Duodenal mucosa (tissue), 2 donors: ENCODE measurements around the gene RAE1.

Experiments used
- H3K27ac ChIP-seq: one replicate; pipeline ENCODE4 v1.7.0; 2013; ENCODE audit warnings: low read depth, low read length
- H3K27me3 ChIP-seq, 2 donors: one replicate each; pipeline ENCODE4 v1.7.0; 2013; ENCODE audit warnings: low read length in 2 of 2, control low read depth in 1 of 2; ENCODE audit not compliant: insufficient read depth in 2 of 2, control insufficient read depth in 1 of 2
- H3K36me3 ChIP-seq, 2 donors: one replicate each; pipeline ENCODE4 v1.7.0; 2013; ENCODE audit warnings: low read length in 2 of 2, control low read depth in 1 of 2; ENCODE audit not compliant: insufficient read depth in 2 of 2, control insufficient read depth in 1 of 2
- H3K4me1 ChIP-seq, 2 donors: one replicate each; pipeline ENCODE4 v1.7.0; 2013; ENCODE audit warnings: low read length in 2 of 2, control low read depth in 1 of 2; ENCODE audit not compliant: insufficient read depth in 2 of 2, control insufficient read depth in 1 of 2
- H3K4me3 ChIP-seq, 2 donors: one replicate each; pipeline ENCODE4 v1.7.0; 2013; ENCODE audit warnings: low read length in 2 of 2, low read depth in 1 of 2
- H3K9ac ChIP-seq, 2 donors: one replicate each; pipeline ENCODE4 v1.7.0; 2013; ENCODE audit warnings: low read length in 2 of 2, low read depth in 1 of 2
- H3K9me3 ChIP-seq, 2 donors: one replicate each; pipeline ENCODE4 v1.7.0; 2013; ENCODE audit warnings: low read length in 2 of 2, control low read depth in 1 of 2; ENCODE audit not compliant: control insufficient read depth in 1 of 2

Gene RAE1

DNA sequence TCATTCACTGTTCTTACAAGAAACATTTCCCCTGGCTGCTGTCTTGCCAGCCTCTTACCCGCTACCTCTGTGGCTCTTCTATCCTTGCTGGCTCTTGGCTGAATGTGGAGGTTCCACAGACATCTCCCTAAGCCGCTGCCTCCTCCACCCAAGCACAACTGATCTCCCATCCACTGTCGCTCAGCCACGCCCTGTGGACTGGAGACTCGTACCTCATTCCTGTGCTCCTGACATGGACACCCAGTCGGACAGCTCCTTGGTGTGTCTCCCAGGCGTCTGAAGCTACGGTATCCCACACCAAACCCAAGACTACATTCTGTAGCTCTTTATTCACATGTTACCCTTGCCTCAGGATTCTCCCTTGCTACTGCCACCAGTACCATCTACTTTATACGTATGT lies 19.3 kb downstream of the RAE1 start:
- H3K9me3 ChIP-seq = no peaks in the 10 kb centered on the region
- no peak overlapping the region for H3K4me3 ChIP-seq
- no peaks in the 10 kb centered on the region for H3K4me1 ChIP-seq
- no peaks in the 10 kb centered on the region for H3K27me3 ChIP-seq
- H3K9ac ChIP-seq = no peak overlapping the region
- peaks cover 61 to 97% of the 10 kb centered on the region in 2 donors for H3K36me3 ChIP-seq
- H3K27ac ChIP-seq = no peak overlapping the region

DNA sequence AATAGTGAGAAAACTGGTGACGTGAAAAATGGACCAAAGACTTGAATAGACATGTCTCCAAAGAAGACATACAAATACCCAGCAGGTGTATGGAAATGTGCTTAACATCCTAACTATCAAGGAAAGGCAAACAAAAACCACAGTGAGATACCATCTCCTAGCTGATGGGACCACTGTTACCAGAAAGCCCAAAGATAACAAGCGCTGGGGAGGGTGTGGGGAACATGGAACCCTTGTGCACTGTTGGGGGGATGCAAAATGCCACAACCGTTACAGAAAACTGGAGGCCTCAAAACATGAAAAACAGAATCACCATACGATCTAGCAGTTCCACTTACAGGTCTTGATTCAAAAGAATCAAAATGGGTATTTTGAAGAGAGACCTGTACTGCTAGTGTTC lies 20.3 kb downstream of the RAE1 start:
- Histone ChIP-seq H3K27ac (no peak overlapping the region), H3K4me1 (no peaks in the 10 kb centered on the region), H3K27me3 (no peaks in the 10 kb centered on the region), H3K4me3 (no peak overlapping the region), H3K9me3 (no peaks in the 10 kb centered on the region), H3K9ac (no peak overlapping the region), H3K36me3 (peaks cover 59 to 94% of the 10 kb centered on the region in 2 donors)

DNA sequence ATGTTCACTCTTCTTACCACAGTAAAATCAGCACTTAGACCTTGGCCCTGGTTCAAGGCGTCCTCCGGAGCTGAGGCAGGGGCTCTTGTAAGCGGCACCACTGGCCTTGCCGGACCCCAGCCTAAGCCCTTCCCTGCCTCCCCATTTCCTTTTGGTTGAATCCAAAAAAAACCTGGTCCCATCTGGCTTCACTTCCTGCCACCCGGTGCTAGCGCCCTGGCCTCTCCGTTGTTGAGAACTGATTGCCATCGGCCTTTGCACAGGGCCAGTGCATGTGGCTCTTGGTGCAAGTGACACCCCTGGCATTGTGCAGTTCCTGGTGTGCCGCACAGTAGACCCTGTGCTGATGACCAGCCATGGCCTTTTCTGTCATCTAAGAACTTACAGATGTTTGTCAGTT lies 21.1 kb downstream of the RAE1 start:
- Histone ChIP-seq H3K4me3 (no peak overlapping the region), H3K4me1 (no peaks in the 10 kb centered on the region), H3K27ac (no peak overlapping the region), H3K9ac (no peak overlapping the region), H3K27me3 (no peaks in the 10 kb centered on the region), H3K9me3 (no peaks in the 10 kb centered on the region), H3K36me3 (peaks cover 55 to 94% of the 10 kb centered on the region in 2 donors)

DNA sequence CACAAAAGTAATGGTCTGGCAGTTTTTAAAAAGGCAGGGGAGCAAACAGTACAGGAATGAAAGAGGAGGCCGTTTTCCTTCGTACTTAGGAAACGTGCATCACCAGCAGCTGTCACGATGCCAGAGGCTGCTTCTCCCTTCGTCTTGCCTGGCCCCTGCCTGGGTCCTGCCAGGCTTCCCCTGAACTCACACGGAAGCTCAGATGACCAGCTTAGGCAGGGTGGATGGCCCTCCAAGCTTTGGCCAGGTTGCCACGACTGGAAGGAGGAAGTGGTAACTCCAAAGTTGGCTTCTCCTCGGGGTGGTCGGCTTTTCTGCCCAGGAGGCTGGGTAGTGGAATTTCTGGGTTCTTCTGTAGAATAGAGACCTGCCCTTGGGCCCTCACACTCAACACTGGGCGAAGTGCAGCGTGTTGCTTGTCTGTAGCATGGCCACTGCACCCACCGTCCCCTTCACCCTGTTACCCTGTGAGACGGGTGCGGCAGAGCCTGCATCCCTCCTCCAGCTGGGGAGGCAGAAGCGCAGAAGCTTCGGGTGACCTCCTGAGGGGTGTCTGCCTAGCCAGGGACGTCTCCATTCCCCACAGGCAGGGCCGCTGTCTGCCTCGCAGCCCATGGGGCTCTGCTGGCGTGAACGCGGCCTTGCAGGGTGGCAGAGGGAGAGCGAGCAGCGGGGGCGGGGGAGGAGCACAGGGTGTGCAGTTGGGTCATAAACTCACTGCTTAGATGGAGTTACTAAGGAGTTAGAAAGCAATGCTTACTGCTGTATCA lies 21.7 kb downstream of the RAE1 start:
- Histone ChIP-seq H3K9me3 (no peaks in the 10 kb centered on the region), H3K4me1 (no peaks in the 10 kb centered on the region), H3K27me3 (no peaks in the 10 kb centered on the region), H3K36me3 (peaks cover 60 to 95% of the 10 kb centered on the region in 2 donors), H3K27ac (no peak overlapping the region), H3K9ac (no peak overlapping the region), H3K4me3 (no peak overlapping the region)

DNA sequence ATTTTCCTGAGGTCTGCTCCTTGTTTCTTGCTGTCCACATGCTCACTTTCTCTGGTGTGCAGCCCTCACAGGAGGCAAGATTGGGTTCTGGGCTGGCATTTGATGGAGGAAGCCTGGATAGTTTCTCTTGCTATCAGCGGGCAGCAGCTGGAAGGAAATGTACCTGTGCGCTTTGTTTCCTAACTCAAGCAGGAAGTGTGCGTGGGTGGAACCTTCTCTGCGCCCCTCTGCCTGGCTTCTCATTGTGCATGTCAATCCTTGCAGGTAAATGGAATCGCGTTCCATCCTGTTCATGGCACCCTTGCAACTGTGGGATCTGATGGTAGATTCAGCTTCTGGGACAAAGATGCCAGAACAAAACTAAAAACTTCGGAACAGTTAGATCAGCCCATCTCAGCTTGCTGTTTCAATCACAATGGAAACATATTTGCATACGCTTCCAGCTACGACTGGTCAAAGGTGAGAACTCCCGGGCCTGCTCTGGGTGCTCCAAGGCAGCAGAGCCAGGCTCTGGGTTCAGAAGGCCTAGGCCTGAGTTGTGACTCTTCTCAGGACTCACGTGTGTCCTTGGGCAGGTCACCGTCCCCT lies 23.4 kb downstream of the RAE1 start:
- H3K4me1 ChIP-seq = no peaks in the 10 kb centered on the region
- no peaks in the 10 kb centered on the region for H3K27me3 ChIP-seq
- H3K36me3 ChIP-seq = peaks cover 49 to 92% of the 10 kb centered on the region in 2 donors
- no peak overlapping the region for H3K9ac ChIP-seq
- H3K4me3 ChIP-seq = no peak overlapping the region
- H3K9me3 ChIP-seq = no peaks in the 10 kb centered on the region
- H3K27ac ChIP-seq = no peak overlapping the region

DNA sequence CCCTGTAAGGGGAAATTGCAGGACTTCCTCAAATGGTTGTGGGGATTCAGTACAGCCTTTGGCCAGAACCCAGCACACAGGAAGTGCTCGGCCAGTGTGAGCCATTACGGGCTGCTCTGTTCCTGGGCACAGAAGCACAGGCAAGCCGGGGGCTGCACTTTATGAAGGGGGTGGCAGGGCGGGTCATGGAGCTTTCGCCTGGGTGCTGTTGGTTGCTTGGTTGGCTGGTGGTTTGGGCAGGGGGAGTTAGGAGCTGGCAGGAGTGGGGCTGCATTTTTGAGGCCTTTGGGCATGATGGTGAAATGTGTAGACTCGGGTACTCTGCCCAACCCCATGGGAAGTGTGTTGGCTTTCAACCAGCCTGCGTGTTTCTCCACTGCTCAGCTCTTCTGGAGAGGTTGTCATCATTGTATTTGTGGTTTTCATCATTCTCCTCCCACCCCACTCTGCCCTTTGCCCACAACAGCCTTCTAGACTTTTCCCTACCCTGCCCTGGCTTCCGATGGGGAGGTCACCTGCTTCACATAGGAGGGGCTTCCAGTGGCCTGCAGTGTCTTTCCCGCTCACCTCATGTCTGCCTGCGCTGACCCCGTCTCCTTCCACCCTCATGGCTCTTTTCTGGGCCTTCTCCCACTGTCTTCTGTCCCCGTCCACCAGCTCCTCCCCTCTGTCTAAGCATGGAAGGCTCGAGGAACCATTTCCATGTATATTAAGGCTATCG lies 24.0 kb downstream of the RAE1 start:
- Histone ChIP-seq H3K27me3 (no peaks in the 10 kb centered on the region), H3K36me3 (peaks cover 44 to 92% of the 10 kb centered on the region in 2 donors), H3K9me3 (no peaks in the 10 kb centered on the region), H3K4me1 (no peaks in the 10 kb centered on the region), H3K27ac (no peak overlapping the region), H3K9ac (no peak overlapping the region), H3K4me3 (peak overlapping the region in 1 of 2 donors; percentile 34)

DNA sequence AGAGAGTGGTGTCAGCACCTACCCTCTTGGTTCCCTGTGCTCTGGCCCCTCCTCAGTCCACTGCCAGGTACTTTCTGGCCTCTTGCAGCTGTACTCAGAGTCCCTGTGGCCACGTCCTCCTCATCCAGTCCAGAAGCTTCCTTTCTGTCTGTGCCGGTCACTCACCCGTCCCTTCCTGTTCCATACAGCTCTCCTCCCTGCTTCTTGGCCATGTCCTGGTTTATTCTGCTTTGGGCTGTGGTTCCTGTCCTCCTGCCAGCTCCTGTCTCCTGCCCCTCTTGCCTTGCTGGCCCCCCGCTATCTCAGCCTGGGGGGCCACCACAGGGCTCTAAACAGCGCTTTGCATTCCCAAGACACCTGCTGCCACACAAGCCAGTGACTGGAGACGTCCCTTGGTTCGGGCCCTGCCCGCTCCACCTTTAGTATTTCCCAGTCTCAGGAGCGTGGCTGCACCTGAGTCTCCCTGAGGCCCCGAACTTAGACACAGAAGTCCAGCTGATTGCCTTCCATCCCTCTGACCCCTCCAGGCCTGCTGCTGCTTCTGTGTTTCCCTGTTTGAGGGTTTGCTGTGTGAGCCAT lies 24.7 kb downstream of the RAE1 start:
- Histone ChIP-seq H3K9ac (no peak overlapping the region), H3K36me3 (peaks cover 38 to 92% of the 10 kb centered on the region in 2 donors), H3K9me3 (no peaks in the 10 kb centered on the region), H3K27ac (no peak overlapping the region), H3K4me3 (no peak overlapping the region), H3K27me3 (no peaks in the 10 kb centered on the region), H3K4me1 (no peaks in the 10 kb centered on the region)

DNA sequence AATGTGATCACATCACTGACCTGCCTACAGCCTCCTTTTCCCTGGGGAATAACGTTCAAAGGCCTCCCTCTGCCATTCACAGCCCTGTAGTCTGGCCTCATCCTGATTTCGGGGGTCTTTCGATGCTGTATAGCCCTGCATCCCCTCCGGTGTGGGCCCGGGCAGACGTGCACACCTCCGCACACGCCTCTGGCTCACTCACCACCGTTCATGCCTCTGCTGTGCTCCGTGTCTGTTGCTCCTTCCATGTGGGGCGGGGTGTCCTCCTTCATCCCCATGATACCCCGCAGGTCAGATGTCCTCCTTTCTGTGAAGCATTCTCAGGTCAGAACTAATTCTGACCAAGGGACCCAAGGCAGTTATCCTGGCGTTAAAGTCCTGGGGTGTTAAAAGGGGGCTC lies 26.3 kb downstream of the RAE1 start:
- Histone ChIP-seq H3K4me1 (no peaks in the 10 kb centered on the region), H3K9me3 (no peaks in the 10 kb centered on the region), H3K27me3 (no peaks in the 10 kb centered on the region), H3K36me3 (peaks cover 24 to 78% of the 10 kb centered on the region in 2 donors), H3K27ac (no peak overlapping the region), H3K4me3 (no peak overlapping the region), H3K9ac (no peak overlapping the region)

DNA sequence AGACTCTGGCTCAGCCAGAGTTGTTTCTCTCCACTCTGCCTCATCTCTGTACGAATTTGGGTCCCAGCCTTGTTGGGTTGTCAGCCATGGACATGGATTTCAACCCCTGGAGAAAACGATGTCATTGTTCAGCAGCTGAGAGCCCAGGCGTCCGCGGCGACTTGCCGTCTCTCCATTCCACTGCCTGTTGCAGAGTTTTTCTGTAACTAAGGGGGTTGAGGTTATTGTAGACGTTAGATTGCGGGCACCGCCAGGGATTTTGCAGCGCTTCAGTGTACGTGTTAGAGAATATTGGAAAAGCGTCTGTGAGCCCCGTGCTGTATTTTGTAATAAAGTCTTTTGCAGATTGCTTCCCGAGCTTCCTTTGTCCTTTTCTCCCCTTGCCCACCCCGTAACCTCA lies 27.1 kb downstream of the RAE1 start:
- H3K27me3 ChIP-seq = no peaks in the 10 kb centered on the region
- no peak overlapping the region for H3K4me3 ChIP-seq
- H3K9ac ChIP-seq = no peak overlapping the region
- no peaks in the 10 kb centered on the region for H3K4me1 ChIP-seq
- no peaks in the 10 kb centered on the region for H3K9me3 ChIP-seq
- H3K36me3 ChIP-seq = peaks cover 24 to 71% of the 10 kb centered on the region in 2 donors
- H3K27ac ChIP-seq = no peak overlapping the region
